SK-N-MC (cell line): ENCODE data around the gene PRDM16.

Experiments
- EZH2 ChIP-seq: fragments of 200-600 bp; sonication (generic); IDR thresholded peaks from one replicate; pipeline ENCODE4 v1.6.1; 2017; ENCODE audit warnings: antibody characterized with exemption
- FOXP2 ChIP-seq: optimal IDR thresholded peaks from 2 replicates; pipeline ENCODE3; 2011; ENCODE audit warnings: mild to moderate bottlenecking, moderate library complexity; ENCODE audit not compliant: insufficient read depth; ENCODE audit errors: extremely low read length, control extremely low read depth
- POLR2AphosphoS5 ChIP-seq: IDR thresholded peaks from 2 replicates; pipeline ENCODE4 v1.6.1; 2012; ENCODE audit warnings: mild to moderate bottlenecking, low read depth, low read length, borderline replicate concordance

- TF ChIP-seq EZH2 (no peak), POLR2AphosphoS5 (no peak), FOXP2 (no peak)
Measured at GRCh38 chr1:3391711-3392110, 322.7 kb downstream of the PRDM16 start.
